HG03103 (cell line): ENCODE measurements around the gene TRIP11.

Experiments used
- ATAC-seq: cut with Tn5 transposase; IDR thresholded peaks from one replicate; pipeline ENCODE4 v1.9.1; 2021; ENCODE audit warnings: low read depth; ENCODE audit not compliant: unreplicated experiment

The TRIP11 gene

GRCh38 chr14:91961297-91962220, 78.3 kb downstream of the TRIP11 start:
- ATAC-seq: no peak

DNA sequence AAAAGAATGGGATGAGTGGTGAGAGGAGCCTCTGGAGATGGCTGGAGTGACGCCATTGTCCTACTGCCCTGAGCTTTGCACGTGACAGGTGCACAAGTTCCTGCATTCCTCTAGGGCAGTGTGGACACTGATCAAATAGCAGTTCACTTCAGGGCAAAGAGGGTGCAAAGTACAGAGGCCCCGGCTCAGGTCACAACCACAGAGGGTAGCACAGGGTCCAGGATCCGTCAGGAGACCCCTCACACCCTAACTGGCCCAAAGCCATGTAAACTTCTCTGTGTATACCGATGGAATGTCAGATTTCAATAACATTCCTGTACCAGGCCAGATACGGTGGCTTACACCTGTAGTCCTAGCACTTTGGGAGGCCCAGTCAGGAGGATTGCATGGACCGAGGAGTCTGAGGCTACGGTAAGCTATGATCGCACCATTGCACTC, 82.0 kb downstream of the TRIP11 start:
- ATAC-seq: no peak

GRCh38 chr14:91956616-91957015, 83.2 kb downstream of the TRIP11 start:
- ATAC-seq: no peak

DNA sequence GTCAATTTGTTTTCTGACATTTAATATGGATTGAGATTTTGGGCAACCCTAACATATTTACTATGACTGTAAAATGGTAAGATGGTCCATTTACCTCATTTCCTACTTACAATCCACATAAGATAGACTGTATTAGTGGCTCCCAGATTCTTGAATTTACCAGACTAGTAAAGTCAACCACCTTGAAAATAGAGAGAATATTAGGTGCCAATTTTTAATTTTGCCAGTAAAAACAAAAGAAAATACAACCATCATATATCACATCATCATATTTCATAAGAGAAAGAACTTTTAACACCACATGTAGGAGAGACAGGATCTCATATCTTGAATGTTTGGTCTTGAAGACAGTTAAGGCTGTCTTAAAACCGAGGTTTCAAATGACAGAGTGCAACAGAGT, 84.7 kb downstream of the TRIP11 start:
- ATAC-seq: no peak

- ATAC-seq: no peak
Measured at GRCh38 chr14:91953170-91953985, 86.5 kb downstream of the TRIP11 start.

- no peak for ATAC-seq
Measured at GRCh38 chr14:91947475-91948184, 92.2 kb downstream of the TRIP11 start, which contains the start of gene FBLN5. Gene FBLN5 (minus strand): TSS chr14:91947694. CDS start chr14:91947229, 465 bp downstream.

- no peak for ATAC-seq
Measured at GRCh38 chr14:91946622-91947474, 93.0 kb downstream of the TRIP11 start.

- no peak for ATAC-seq
Measured at GRCh38 chr14:91945751-91946621, 93.9 kb downstream of the TRIP11 start.

DNA sequence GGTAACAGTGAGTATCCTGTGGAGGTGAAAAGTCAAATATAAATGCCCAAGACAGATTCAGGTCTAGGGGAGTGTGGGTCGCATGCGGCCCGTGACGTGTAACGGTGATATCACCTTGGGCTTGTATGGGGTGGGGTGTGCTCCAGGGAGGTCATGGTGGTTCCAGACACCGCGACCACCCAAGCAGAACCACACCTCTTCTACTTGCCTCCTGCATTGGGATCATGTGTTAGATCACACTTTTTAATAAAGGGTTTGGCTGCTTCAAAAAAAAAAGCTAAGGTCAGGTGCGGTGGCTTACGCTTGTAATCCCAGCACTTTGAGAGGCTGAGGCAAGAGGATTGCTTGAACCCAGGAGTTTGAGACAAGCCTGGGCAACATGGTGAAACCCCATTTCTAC, 96.9 kb downstream of the TRIP11 start:
- no peak for ATAC-seq

GRCh38 chr14:91942128-91942527, 97.7 kb downstream of the TRIP11 start:
- no peak for ATAC-seq

- ATAC-seq: no peak
Measured at GRCh38 chr14:91940209-91940608, 99.7 kb downstream of the TRIP11 start.

DNA sequence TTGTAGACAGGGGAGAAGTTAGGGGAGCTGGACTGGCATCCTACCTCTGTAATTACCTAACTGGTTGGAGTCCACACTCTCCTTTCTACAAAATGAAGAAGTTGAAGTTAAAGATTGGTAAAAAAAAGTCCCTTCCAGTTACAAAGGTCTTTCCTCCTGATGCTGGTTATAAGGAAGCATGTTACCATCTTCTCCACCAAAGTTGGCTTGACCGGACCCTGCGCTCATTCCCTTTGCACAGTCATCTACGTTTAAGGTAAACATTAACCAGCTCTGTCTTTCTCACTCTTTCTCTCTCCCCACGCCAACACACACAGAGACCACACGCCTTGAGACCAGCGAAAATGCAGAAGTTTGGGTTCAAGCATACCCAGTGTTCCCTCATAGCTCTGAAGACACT, 104.3 kb downstream of the TRIP11 start:
- ATAC-seq: no peak

DNA sequence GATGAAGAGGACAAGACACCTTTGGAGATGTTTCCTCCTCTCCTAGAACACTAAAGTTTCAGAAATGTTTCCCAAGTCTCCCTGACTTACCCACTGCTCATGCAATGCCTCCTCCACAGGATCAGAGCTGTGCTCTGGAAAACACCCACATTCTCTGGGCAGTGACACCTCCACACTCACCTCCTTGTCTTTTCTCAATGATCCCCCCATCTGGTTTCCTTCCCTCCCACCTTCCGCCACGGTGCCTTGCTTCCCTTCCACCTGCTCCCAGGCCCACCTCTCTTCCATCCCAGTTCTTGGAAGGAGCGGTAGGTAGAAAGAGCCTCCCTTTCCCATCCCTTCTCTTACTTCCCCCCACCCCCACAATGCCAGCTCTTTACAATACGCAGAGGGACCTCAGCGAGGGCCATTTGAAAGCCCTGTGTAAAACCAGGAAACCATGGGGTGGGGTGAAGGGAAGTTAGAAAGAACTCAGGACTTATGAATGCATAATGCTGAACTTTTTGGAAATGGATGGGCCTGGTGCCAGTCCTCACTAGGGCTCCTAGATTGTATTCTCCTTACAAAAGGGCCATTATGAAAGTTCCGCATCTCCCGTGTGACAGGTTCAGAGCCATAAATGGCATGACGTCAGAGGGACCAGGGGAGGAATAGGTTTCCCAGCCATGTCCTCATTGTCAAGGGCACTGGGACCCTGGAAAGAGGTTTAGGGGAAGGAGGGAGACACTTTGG, 105.1 kb downstream of the TRIP11 start:
- no peak for ATAC-seq

- no peak for ATAC-seq
Measured at GRCh38 chr14:91931478-91932088, 108.3 kb downstream of the TRIP11 start.

DNA sequence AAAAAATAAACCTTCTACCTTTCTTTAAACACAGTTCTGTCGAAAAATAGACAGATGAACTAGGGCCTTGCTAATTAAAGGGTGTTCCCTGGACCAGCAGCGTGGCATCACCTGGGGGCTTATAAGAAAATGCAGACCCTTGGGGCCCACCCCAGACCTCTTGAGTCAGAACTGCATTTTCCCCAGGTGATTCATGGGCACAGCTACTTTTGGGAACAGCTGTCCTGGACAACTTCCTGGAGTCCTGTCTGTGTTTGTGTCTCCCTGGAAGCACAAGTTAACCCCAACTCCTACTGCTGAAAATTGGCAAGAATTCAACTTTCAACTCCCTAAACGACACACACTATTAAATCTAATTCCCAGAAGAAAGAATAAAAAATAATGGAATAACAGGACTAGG, 110.2 kb downstream of the TRIP11 start:
- no peak for ATAC-seq

DNA sequence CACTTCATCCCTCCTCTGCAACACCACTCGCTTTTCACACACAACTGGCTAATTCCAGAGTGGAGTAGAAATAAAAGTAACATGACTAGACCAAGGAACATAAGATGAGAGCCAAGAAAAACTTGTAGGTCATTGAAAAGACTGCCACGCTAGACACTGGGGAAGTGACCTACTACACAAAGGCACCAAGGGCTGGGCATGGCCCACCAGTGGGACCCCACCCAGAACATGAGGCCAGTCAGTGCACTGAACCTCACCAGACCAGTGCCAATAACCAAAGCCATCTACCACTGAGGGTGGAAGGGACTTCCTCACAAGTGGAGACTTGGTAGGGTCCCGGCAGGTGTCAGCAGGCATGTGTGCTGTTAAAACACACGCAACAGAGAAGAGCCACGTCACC, 112.1 kb downstream of the TRIP11 start:
- ATAC-seq: no peak

GRCh38 chr14:91927191-91927590, 112.7 kb downstream of the TRIP11 start:
- ATAC-seq: no peak
